ENCODE data around the gene PKIB.
A peak's percentile ranks its signal among the peaks of the same experiment; 100 is the strongest.
"Not testable (repeated sequence)": the region's sequence is repeated elsewhere in the genome, so short reads cannot be mapped to it uniquely, and the experiment has no call there.

The PKIB gene

DNA sequence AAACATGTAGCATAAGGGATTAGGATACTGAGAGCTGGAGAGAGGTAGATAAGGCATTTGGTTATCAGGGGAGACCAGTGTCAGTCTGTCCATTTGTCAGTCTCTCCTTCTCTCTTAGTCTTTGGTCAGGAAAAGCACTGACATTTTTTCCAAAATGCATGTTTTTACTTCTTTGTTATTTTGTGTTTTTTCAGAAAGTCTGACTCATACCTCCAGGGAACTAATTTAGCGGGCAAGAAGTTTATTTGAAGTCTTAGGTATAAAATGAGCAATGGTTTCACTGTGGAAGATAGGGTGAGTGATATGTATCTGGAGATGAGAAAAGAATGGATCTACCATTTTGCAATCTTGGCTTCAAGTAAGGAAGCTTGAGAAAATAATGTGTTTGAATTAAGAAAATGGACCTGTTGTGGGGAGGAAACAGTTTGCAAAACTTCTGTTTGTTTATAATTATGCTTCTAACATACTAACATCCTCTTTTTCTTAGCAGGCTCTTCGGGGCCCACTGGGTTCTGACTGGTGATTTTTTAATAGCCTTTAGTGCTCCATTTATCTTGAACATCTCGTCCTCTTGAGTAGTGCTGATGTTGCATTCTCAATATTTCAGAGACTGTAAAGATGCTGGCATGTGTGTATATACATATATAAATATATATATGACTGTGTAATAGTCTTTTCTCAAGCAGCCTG, 102.4 kb downstream of the PKIB start:
- peak; percentile 45 for DNase-seq (ENCODE audit: low read depth)

DNA sequence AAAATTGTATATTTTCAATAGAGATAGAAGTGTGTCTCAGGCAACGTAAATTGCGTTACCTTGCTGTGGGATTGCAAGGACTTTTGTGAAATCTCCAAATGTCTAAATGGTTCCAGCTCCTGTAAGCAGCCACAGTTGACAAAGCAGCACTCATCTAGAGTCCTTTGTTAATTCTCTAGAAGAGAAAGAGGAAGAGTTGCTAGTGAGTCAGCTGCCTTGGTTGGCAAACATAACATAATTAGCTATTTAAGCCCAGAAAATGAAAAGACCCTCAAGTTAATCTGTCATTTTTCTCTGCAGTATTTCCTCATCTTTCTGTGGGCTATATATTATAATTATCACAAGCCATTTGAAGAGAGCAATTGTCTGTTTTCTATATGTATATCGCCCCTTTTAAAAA, 102.9 kb downstream of the PKIB start:
- DNase-seq (ENCODE audit: low read depth), result no peak

GRCh38 chr6:122714059-122714458, 103.9 kb downstream of the PKIB start:
- DNase-seq (ENCODE audit: low read depth), result no peak

DNA sequence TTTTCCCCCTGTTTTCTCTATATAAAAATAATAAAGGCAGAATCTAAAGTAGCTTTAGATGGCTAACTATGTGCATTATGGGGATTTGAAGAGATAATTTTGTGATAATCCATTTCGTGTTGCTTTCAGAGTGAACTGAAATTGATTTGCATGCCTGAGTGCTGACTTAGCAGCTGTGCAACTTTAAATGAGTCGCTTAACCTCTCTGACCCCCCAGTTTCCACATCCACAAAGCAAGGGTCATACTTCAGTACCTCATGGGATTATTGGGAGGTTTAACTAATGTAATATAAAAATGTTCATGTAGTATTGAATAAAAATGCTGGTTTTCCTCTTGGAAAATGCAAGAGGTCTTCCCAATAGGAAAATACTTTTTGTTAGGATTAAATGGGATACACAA, 105.5 kb downstream of the PKIB start:
- no peak for DNase-seq (ENCODE audit: low read depth)

DNA sequence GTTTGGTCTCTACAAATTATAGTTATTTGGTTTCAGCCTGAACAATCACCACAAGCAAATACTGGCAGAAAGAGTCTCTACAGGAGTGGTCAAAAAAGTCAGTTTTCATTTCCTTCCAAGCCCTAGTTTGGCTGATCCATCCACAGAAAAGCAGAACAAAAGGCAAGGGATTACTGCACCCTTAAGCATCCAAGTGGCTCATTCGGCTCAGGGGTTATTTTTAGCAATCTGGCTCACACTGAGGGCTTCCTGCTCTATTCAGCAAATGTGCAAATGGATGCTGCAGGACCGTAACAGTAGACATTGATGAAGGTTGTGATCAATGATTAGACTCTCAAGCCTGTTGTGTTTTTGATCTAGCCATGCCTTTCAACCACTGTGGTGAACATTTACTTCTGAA, 107.1 kb downstream of the PKIB start:
- no peak for DNase-seq (ENCODE audit: low read depth)

DNA sequence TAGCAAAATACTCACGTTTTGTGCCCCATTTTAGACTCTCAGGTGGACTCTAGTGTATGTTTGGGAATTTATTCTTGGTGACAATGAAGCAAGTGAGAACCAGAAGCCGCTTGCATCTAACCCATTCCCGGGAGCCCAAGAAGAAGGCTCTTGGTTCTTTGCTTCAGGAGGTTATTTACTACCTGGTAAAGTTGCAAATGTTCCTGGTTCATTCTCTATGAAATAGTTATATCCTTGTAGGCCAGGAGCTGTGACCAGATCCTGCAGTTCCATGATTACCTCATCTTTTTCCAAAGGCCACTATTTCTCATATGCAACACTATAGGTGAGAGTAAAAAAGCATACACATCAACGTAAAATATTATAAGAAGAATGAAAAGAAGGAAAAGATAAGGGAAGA, 108.4 kb downstream of the PKIB start:
- DNase-seq (ENCODE audit: low read depth), result no peak

- DNase-seq (ENCODE audit: low read depth), result no peak
Measured at GRCh38 chr6:122719176-122719575, 109.0 kb downstream of the PKIB start.

DNA sequence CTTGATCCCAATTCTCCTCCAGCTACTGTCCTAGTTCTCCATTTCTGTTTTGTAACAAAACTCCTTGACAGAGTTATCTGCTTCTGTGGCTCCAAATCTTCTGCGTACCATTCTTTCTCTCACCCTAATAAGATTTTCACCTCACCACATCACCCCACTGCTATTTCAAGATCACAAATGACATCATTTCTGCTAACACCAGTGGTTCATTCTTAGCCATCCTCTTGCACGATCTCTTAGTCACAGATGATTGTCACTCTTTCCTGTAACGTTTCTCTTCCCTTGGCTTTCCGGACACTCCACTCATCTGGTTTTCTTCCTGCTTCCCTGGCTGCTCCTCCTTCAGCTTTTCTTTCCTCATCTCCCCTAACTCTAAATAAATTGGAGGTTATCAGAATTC, 112.5 kb downstream of the PKIB start:
- no peak for DNase-seq (ENCODE audit: low read depth)

- no peak for DNase-seq (ENCODE audit: low read depth)
Measured at GRCh38 chr6:122726649-122727048, 116.4 kb downstream of the PKIB start.

GRCh38 chr6:122727244-122727643, 117.0 kb downstream of the PKIB start:
- DNase-seq (ENCODE audit: low read depth), result no peak

DNA sequence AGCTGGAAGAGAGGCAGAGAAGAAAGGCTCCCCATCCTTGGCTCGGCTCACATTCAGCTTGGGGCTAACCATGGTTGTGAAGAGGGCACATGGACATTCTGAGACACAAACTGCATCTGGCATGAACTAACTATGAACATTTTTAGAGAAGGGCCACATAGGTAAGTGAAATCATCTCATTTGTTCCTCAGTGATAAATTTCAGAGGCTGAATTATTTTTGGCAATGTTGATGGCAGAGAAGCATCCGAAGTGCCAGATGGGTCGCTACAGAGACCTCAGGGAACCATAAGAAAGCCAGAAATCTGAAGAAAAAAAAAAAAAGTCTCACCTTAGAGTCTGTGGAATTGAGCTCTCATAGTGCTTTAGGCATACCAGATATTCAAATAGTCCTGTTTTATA, 120.1 kb downstream of the PKIB start:
- DNase-seq (ENCODE audit: low read depth), result no peak

DNA sequence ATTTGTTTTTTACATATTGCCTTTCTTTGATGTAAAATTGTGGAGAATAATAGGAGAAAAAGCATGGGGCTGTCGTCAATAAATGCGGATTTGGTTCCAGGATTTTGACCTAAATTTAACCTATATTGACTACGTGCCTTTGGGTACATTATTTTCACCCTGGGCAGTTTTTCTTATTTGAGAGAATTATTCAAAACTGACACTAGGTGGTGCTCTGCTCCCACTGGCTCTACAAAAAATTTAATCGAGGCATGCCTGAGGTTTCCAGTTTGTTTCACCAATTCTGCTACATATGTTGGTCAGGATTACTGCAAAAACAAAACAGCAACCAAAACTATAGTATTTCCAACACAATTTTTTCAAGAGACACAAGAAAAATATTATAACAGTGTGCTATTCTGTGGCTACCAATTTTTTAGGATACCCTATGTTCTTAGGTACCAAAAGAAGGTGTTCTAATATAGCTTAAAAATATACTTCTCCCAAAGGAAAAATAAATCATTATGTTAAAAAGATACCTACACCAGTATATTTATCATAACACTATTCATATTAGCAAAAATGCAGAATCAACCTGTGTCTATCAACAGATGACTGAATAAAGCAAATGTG, 120.7 kb downstream of the PKIB start:
- no peak for DNase-seq (ENCODE audit: low read depth)

- DNase-seq (ENCODE audit: low read depth), result no peak
Measured at GRCh38 chr6:122733259-122733658, 123.1 kb downstream of the PKIB start.

DNA sequence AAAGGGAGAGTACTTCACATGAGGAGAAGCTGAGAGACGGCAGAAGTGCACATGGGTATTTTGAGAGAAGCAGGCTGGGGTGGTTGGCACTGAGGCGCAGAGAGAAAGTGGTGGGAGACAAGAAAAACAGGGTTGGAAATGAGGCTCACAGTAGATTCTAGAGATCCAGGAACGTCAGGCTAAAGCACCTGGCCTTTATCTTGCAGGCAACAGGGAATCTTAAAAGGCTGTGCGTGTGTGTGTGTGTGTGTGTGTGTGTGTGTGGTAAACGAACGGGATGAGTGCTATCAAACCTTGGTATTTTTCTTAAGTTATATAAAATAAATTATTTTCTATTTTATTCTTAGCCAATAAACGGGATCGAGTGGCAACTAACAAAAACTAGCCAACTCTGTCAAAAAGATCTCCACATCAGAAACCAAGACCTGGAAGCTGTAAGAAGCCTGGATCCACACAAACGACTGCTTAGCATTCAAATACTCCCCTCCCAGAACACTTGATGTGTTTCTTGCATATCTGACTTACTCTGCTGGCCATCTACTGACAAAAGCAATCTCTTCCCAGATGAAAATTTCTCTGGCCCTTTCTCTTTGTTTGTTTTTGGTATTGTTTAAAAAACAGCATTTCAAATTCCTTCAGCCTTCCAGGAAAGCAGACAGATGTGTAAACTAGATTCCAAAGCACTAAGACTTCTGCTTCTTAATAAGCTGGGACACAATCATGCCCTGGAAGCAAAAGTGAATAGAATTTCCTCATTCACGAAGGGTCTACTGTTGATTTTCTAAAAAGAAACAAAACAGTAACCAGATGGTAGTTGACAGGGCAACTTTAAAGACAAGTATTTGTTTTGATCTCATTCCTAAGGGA, 124.6 kb downstream of the PKIB start:
- no peak for DNase-seq (ENCODE audit: low read depth)

GRCh38 chr6:122735582-122735981, 125.4 kb downstream of the PKIB start:
- DNase-seq (ENCODE audit: low read depth), result no peak

DNA sequence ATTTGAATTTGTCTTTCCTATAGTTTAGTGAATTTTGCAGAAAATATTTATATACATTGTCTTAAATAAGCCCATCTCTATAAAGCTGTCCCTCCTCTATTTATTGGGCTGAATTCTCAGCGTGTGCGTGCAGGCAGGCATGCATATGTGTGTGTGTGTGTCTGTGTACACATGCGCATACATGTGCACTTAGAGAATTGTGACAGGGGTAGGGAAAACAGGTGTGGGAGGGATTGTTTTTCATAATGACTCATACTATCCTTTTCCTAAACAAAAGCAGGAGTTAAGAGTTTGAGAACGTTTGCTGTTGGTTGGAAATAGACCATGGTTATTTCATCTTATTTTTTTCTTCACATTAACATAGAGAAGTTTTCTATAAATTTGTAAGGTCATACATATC, 126.0 kb downstream of the PKIB start:
- DNase-seq (ENCODE audit: low read depth), result no peak

- DNase-seq (ENCODE audit: low read depth), result no peak
Measured at GRCh38 chr6:122736616-122737015, 126.4 kb downstream of the PKIB start.

DNA sequence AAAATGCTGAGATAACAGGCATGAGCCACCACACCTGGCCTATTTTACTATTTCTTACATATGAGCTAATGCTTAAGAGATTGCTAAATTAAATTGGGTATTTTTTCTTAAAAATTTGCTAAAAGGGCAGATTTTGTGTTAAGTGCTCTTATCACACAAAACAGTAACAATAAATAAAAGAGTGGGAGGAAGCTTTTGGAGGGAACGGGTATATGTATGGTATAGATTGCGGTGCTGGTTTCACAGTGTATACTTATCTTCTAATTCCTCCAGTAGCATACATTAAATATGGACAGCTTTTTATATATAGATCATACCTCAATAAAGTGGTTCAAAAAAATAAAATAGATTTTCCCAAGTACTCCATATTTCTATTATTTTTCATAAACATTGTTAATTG, 129.9 kb downstream of the PKIB start:
- peak; percentile 53 for DNase-seq (ENCODE audit: low read depth)

DNA sequence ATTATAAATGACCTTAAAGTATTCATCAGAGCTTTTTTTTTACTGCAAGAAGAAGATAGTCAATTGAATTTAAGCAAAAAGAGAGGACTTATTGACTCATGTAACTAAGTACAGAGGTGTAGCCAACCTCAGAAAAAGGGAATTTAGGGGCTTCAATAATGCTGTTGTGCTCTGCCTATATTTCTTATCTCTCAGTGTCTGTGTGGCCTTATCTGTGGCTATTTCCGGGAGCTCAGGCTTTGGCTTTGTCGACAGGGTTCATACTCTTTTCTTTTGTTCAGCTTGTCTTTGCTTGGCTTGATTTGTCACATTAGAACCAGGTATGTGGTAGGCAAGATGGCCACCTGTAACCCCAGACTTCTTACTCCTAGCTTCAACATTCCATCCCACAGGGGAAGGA, 130.7 kb downstream of the PKIB start:
- no peak for DNase-seq (ENCODE audit: low read depth)

DNA sequence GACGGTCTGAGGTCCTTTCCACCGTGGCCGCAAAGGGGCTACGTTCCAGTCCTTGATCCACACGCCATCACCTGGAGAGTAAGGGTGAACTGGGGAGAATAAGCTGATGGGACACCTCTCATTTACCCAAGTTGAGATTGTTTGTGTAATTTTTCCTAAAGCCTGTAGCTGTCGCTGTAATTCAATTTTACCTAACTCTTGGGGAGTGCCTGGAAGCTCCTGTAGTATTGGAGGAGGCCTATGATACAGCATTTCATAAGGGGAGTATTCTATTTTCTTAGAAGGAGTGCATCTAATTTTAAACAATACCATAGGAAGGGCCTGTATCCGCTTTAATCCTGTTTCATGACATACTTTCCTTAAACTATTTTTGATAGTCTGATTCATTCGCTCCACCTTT, 134.0 kb downstream of the PKIB start:
- not testable (repeated sequence) for DNase-seq (ENCODE audit: low read depth)

DNA sequence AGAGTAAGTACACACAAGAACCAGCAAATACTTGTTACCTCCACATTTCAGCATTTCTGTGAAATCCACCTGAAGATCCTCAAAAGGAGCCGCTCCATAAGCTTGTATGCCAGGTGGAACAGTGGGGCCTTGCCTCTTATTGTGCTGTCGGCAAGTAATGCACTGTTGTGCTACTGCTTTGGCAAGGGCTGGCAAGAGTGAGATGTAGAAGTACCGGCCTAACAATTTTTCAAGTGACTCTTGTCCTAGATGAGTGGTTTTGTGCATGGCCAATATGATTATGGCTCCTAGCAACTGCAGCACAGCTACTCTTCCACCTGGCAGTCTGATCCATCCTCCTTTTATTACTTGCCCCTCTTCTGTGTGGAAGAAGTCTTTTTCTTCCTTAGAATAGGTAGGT, 134.7 kb downstream of the PKIB start:
- not testable (repeated sequence) for DNase-seq (ENCODE audit: low read depth)

DNA sequence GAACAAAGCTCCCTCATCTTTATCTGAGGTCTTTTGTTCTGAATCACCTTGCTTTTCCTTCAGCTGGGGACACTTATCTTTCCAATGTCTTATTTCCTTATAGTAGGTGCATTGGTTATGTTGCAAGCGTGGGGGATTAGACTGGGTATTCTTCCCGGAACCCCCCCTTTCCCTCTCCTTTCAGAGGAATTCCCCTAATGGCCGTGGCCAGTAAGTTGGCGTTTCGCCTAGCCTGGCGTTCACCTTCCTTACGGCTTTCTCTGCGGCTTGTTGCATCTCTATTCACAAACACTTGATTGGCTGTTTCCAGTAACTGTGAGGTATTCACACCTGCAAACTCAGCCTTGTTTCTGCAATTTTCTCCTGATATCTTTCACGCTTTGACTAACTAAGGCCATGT, 136.5 kb downstream of the PKIB start:
- DNase-seq (ENCODE audit: low read depth), result no peak

DNA sequence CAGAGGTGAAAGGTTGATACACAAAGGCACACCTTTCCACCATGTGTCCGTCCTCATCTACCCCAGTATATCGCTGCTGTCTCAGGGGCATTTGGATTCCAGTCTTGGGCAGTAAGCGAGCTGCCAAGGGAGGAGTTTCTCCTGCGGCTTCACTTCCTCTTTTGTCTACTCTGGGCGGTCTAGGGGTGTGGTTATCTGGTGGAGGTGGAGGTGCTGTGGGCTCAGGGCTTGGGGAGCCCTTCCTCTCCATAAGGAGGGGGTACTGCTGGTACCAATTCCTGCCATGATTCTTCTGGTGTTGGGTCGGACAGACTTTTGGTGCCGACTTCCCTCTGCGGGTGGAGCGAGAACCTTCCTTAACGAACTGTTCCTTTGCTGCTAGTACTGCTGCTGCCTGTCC, 137.4 kb downstream of the PKIB start:
- DNase-seq (ENCODE audit: low read depth), result no peak
